Hepatocyte (in vitro differentiated cells): ENCODE measurements around the gene ENDOU. TPM values are rescaled to one million over a fixed set of nuclear protein-coding genes. Genes with fewer than 3 reads are reported as not detected.

Experiments
- DNase-seq: peaks from one replicate; pipeline ENCODE4 v3.0.0-alpha.2; 2016; ENCODE audit warnings: low spot score
- H2AFZ ChIP-seq: fragments of 200-600 bp; sonication (generic); 2 replicates; pipeline ENCODE4 v1.6.0; 2016; ENCODE audit warnings: antibody characterized with exemption, mild to moderate bottlenecking
- H3K27ac ChIP-seq: fragments of 200-600 bp; sonication (generic); 2 replicates; pipeline ENCODE4 v1.5.1; 2016; ENCODE audit warnings: mild to moderate bottlenecking
- H3K27me3 ChIP-seq: fragments of 200-600 bp; sonication (generic); 2 replicates; pipeline ENCODE4 v1.6.1; 2016
- H3K36me3 ChIP-seq: fragments of 200-600 bp; sonication (generic); replicated peaks from 2 replicates; pipeline ENCODE4 v1.5.1; 2016; ENCODE audit warnings: low read depth; ENCODE audit not compliant: insufficient read depth
- H3K4me1 ChIP-seq: fragments of 200-600 bp; sonication (generic); 2 replicates; pipeline ENCODE4 v1.5.1; 2016; ENCODE audit warnings: mild to moderate bottlenecking, moderate library complexity; ENCODE audit not compliant: insufficient read depth
- H3K4me2 ChIP-seq: fragments of 200-600 bp; sonication (generic); 2 replicates; pipeline ENCODE4 v1.6.0; 2016
- H3K4me3 ChIP-seq: fragments of 200-600 bp; sonication (generic); 2 replicates; pipeline ENCODE4 v1.5.1; 2016; ENCODE audit warnings: mild to moderate bottlenecking
- H3K79me2 ChIP-seq: fragments of 200-600 bp; sonication (generic); 2 replicates; pipeline ENCODE4 v1.6.0; 2017; ENCODE audit warnings: mild to moderate bottlenecking
- H3K9me2 ChIP-seq: fragments of 200-600 bp; sonication (generic); replicated peaks from 2 replicates; pipeline ENCODE4 v1.6.0; 2017; ENCODE audit warnings: mild to moderate bottlenecking; ENCODE audit not compliant: insufficient read depth
- H3K9me3 ChIP-seq: fragments of 200-600 bp; sonication (generic); 2 replicates; pipeline ENCODE4 v1.5.1; 2016; ENCODE audit warnings: low read depth, mild to moderate bottlenecking
- H4K20me1 ChIP-seq: fragments of 200-600 bp; sonication (generic); 2 replicates; pipeline ENCODE4 v1.6.0; 2016; ENCODE audit warnings: mild to moderate bottlenecking; ENCODE audit not compliant: insufficient read depth, poor library complexity, severe bottlenecking
- CTCF ChIP-seq: fragments of 200-600 bp; sonication (generic); IDR thresholded peaks from 2 replicates; pipeline ENCODE4 v1.5.1; 2016; ENCODE audit warnings: antibody characterized with exemption, mild to moderate bottlenecking; ENCODE audit not compliant: poor library complexity
- EZH2 ChIP-seq: fragments of 200-600 bp; sonication (generic); IDR thresholded peaks from 2 replicates; pipeline ENCODE4 v1.6.1; 2016; ENCODE audit warnings: antibody characterized with exemption, mild to moderate bottlenecking, borderline replicate concordance
- EZH2phosphoT487 ChIP-seq: fragments of 200-600 bp; sonication (generic); IDR thresholded peaks from one replicate; pipeline ENCODE4 v1.6.1; 2018; ENCODE audit warnings: antibody characterized with exemption, mild to moderate bottlenecking, low read depth, moderate library complexity; ENCODE audit not compliant: unreplicated experiment, severe bottlenecking
- WGBS: methylation state at CpG from one replicate; pipeline ENCODE4 v1.1.6; 2016; ENCODE audit warnings: low lambda C conversion rate; ENCODE audit errors: missing lambda C conversion rate; 5-methylcytosine and 5-hydroxymethylcytosine counted together
- polyA plus RNA-seq: library from polyadenylated mRNA; unstranded; fragments of >200 nt; fragmentation: Nextera tagmentation; extraction: Ambion mirVana; gene quantifications from 2 replicates; pipeline ENCODE4 v1.2.1, GENCODE V29; 2016
- total RNA-seq: library from RNA; depleted of rRNA; stranded (reverse); fragments of >200 nt; gene quantifications from 2 replicates; pipeline ENCODE4 v1.2.3, GENCODE V29; 2014

Gene ENDOU
- total and polyA plus RNA-seq, 2 experiments from 2014 or later = 0.30 TPM; not detected in 1

- H3K27ac ChIP-seq = no peak overlapping the region
- no peak overlapping the region for H2AFZ ChIP-seq
Observed at GRCh38 chr12:47717046-47717442, 8.2 kb downstream of the ENDOU start.

GRCh38 chr12:47715877-47716548 lies 9.3 kb downstream of the ENDOU start:
- Histone ChIP-seq H3K4me1 (peaks cover 10% of the 10 kb centered on the region), H3K4me2 (no peak overlapping the region), H3K27me3 (no peaks in the 10 kb centered on the region), H2AFZ (no peak overlapping the region), H3K27ac (no peak overlapping the region), H3K9me2 (no peaks in the 10 kb centered on the region), H3K79me2 (no peaks in the 10 kb centered on the region), H3K9me3 (no peaks in the 10 kb centered on the region), H3K4me3 (no peak overlapping the region), H4K20me1 (no peaks in the 10 kb centered on the region), H3K36me3 (no peaks in the 10 kb centered on the region)
- 96% methylated on average over 10 of the region's 13 CpGs for WGBS
- TF ChIP-seq EZH2 (no peak), EZH2phosphoT487 (no peak), CTCF (no peak)
- no peak for DNase-seq

More at GRCh38 chr12:47717046-47717442, 8.2 kb downstream of the ENDOU start:
- no peaks in the 10 kb centered on the region for H3K9me3 ChIP-seq
- no peaks in the 10 kb centered on the region for H3K9me2 ChIP-seq
- no peak overlapping the region for H3K4me3 ChIP-seq
- no peaks in the 10 kb centered on the region for H3K27me3 ChIP-seq
- no peaks in the 10 kb centered on the region for H3K36me3 ChIP-seq
- 89% methylated on average over 6 of the region's 6 CpGs for WGBS
- no peaks in the 10 kb centered on the region for H4K20me1 ChIP-seq
- peak overlapping the region; percentile 59 for H3K4me2 ChIP-seq
- TF ChIP-seq EZH2 (no peak), CTCF (no peak), EZH2phosphoT487 (no peak)
- DNase-seq = no peak
- peaks cover 10% of the 10 kb centered on the region for H3K4me1 ChIP-seq
- no peaks in the 10 kb centered on the region for H3K79me2 ChIP-seq

GRCh38 chr12:47715393-47715876 lies 9.9 kb downstream of the ENDOU start:
- no peak overlapping the region for H2AFZ ChIP-seq
- H3K79me2 ChIP-seq = no peaks in the 10 kb centered on the region
- peak; percentile 88 for DNase-seq
- H3K27me3 ChIP-seq = no peaks in the 10 kb centered on the region
- peak overlapping the region; percentile 7 for H3K4me2 ChIP-seq
- H3K27ac ChIP-seq = no peak overlapping the region
- no peak for TF ChIP-seq EZH2phosphoT487
- TF ChIP-seq CTCF = peak; percentile 86
- no peak for TF ChIP-seq EZH2
- H3K9me2 ChIP-seq = no peaks in the 10 kb centered on the region
- no peak overlapping the region for H3K4me3 ChIP-seq
- H3K36me3 ChIP-seq = no peaks in the 10 kb centered on the region
- no peaks in the 10 kb centered on the region for H3K9me3 ChIP-seq
- no peaks in the 10 kb centered on the region for H4K20me1 ChIP-seq
- H3K4me1 ChIP-seq = peaks cover 10% of the 10 kb centered on the region
- WGBS = 29% methylated on average over 10 of the region's 10 CpGs
